Measurements from ENCODE around the gene KDM4F.

The KDM4F gene

DNA sequence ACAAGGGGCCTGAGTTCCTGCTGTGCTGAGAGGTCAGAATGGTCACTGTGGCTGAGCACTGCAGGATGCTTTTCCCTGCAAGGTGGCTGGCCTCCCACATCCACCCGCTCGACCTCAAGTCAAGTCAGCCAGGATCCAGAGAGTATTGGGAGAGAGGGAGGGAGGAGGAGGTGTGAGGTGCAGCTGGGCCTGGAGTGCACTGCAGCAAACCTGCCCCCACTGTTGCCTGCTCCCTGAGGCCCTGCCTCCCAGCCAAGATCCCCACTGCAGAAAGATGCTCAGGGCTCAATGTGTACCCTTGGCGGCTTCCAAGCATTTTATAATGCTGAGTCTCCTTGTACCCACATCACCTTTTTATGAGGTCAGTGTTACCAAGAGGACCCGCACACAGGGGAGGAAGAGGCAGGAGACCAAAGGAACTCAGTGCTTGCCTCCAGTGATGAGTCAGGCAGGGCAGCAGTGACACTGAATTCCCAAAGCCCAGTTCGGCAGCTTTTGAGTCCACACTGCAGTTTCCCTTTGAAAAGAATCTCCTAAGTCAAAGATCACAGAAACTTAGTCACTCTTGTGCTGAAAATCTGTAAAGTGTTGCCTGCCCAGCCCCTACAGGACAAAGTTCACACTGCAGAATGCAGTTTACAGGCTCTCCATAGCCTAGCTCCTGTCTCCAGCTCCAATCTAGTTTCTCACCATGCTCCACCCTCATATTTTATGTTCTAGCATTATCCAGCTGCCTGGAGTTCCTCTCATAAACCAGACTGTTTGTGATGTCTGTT, 43.5 kb downstream of the KDM4F start:
- no peak for DNase-seq

DNA sequence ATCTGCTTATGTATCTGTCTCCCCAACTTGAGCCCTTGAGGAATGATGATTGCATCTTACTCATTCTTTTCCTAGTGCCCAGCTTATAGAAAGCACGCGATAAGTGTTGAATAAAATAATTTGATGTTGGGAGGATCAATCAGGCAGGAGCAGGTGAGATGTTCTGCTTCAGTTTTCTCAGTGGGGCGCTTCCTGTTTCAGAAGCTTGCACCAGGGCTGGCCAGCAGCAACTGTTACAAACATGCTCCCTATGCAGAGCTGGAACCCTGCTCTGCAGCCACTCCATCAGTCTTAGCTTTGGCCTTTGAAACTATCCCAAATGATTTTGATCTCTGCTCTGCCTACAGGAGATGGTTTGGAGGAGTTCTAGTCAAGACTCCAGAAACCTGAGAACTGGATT, 44.3 kb downstream of the KDM4F start:
- DNase-seq: no peak

DNA sequence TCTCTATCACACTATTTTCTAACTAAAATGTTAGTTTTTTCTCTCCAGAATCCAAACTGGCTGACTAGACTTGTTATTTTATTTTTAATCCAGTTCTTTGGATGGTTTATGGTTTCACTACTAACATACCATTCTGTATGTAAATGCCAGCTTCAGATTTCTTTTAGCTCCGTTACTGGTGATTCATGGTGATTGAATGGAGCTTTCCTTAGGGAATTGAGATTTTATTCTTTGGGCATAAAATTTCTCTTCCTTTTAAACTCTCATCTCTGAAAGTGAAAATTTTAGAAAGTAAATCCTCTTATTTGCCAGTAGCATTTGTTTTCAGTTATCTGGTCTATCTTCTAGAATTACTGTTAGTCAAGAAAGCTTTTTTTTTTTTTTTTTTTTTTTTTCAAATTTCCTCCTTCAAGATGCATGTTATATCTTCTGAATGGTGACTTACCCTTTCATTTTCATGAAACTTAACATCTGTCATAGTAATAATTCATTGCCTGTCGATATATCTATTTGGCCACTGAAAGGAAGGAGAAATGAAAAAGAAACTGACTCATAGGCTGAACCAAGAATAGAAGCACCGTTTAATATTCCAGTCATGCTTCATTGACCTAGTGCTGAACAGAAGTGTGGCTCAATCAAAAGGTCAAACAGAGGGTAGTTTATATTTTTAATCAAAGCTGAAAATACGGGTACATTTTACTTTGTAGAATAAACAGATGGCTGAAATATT, 46.8 kb downstream of the KDM4F start:
- no peak for DNase-seq

DNA sequence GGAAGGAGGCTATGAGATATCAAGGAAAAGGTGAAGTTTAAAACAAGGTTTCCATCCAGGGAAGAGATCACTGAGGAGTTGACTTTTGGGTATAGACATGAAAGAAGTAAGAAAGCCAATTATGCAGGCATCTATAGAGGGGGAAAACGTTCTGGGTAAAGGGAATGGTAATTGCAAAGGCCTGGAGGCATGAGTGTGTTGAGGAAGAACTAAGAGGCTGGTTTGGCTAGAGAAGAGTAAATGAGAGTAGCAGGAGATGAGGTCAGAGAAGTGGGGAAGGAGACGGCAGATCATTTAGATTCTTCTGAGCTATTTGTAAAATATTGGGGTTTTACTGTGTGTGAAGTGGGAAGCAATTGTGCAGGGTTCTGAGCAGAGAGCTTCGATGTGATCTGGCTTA, 48.0 kb downstream of the KDM4F start:
- no peak for DNase-seq

DNA sequence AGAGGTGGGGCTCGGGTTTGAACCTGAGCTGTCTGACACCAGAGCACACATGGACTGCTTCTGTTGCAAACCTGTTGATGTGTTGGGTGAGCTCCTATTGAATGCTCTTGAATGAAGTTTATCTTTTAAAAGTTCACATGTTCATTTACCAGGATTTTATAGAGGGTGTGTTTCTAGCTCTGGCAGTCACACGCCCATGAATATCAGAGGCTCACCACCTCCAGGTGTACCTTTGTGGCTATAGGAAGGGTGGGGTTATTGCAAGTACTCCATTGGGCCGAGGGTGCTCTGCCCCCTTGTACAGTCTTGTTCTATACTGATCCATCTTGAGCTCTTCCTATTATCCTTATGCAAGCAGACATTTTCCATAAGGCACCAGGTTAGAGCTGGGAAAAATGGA, 49.6 kb downstream of the KDM4F start:
- DNase-seq: no peak

DNA sequence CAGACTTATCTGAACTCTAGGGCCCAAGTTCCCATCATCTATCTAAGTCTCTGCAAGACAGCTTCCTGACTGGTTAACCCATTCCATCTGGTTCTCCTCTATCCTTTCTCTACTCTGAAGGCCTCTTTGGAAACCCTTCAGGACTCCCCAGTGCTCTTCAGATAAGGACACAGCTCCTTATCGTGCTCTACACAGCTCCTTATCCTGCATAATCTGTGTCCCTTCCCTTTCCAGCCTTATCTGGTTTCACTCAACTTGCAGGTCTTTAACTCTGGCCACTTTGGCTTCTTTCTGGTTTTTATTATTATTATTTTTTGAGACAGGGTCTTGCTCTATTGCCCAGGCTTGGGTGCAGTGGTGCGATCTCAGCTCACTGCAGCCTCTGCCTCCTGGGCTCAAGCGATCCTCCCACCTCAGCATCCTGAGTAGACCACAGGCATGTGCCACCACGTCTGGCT, 51.0 kb downstream of the KDM4F start:
- no peak for DNase-seq

Data from SHP77 treated with DMSO at 0.1 percent for 48 hours (cell line).